ENCODE measurements around the gene SLC7A5. TPM values are rescaled to one million over a fixed set of nuclear protein-coding genes. Genes with fewer than 3 reads are reported as not detected.

SLC7A5 gene
- total and polyA plus RNA-seq, 4 donors: 1.8 to 14.5 (median 4.4) TPM

GRCh38 chr16:87782033-87782432 is 87.3 kb downstream of the SLC7A5 start:
- H3K9me3 ChIP-seq (ENCODE audit: control insufficient read depth, low read length): no peaks in the 10 kb centered on the region
- WGBS, 2 donors: 81 to 87% methylated on average over 4 of the region's 4 CpGs
- DNase-seq: no peak
- no peak overlapping the region for H3K27ac ChIP-seq (ENCODE audit: low read depth in 1 of 2, low read length in 2 of 2)
- no peaks in the 10 kb centered on the region for H3K4me1 ChIP-seq (ENCODE audit: control insufficient read depth in 1 of 2, insufficient read depth in 2 of 2, low read length in 2 of 2)
- no peaks in the 10 kb centered on the region for H3K36me3 ChIP-seq (ENCODE audit: control insufficient read depth in 1 of 2, insufficient read depth in 2 of 2, low read length in 1 of 2)
- intact Hi-C loops (cut with DNase I): no loop called here
- H3K27me3 ChIP-seq (ENCODE audit: control insufficient read depth in 1 of 2, insufficient read depth in 2 of 2, low read length in 1 of 2): no peaks in the 10 kb centered on the region
- no peak overlapping the region for H3K4me3 ChIP-seq (ENCODE audit: low read length in 2 of 2)
- ATAC-seq (ENCODE audit: low FRiP score): no peak

- intact Hi-C loops (cut with DNase I): no loop called here
- DNase-seq (peak in 1 of 2 donors; percentile 83), ATAC-seq (ENCODE audit: low FRiP score) (no peak)
- no peak overlapping the region for H3K4me3 ChIP-seq (ENCODE audit: low read length in 2 of 2)
- H3K9me3 ChIP-seq (ENCODE audit: control insufficient read depth, low read length): no peaks in the 10 kb centered on the region
- no peaks in the 10 kb centered on the region for H3K36me3 ChIP-seq (ENCODE audit: control insufficient read depth in 1 of 2, insufficient read depth in 2 of 2, low read length in 1 of 2)
- H3K4me1 ChIP-seq (ENCODE audit: control insufficient read depth in 1 of 2, insufficient read depth in 2 of 2, low read length in 2 of 2): no peaks in the 10 kb centered on the region
- no peak overlapping the region for H3K27ac ChIP-seq (ENCODE audit: low read depth in 1 of 2, low read length in 2 of 2)
- 86% methylated on average over 10 of the region's 10 CpGs for WGBS, 2 donors
- no peaks in the 10 kb centered on the region for H3K27me3 ChIP-seq (ENCODE audit: control insufficient read depth in 1 of 2, insufficient read depth in 2 of 2, low read length in 1 of 2)
Measured at GRCh38 chr16:87780385-87780989, 88.8 kb downstream of the SLC7A5 start.

Small RNAs within 50 kb of the gene (microRNA-seq; reads per million reads assigned to microRNA genes)
- gene MIR6775: 0 to 0.60 reads per million in 2 donors

Other genes starting within 250 kb of the SLC7A5 start
- gene KLHDC4, start 103.5 kb downstream of the SLC7A5 start, total RNA-seq: 10 to 100 TPM; 33.3 to 39.0 TPM
- 10 to 100 TPM; 12.0 to 52.3 TPM for gene KLHDC4, start 103.5 kb downstream of the SLC7A5 start, polyA plus RNA-seq
- not detected for gene CA5A, start 67.0 kb upstream of the SLC7A5 start, total RNA-seq
- under 1 TPM in 1 of 2 donors, not detected in 1; 0.63 TPM for gene CA5A, start 67.0 kb upstream of the SLC7A5 start, polyA plus RNA-seq
- 10 to 100 TPM; 25.5 to 35.6 TPM for gene BANP, start 81.9 kb upstream of the SLC7A5 start, total RNA-seq
- gene BANP, start 81.9 kb upstream of the SLC7A5 start, polyA plus RNA-seq: 10 to 100 TPM in 1 of 2 donors, 1 to 10 TPM in 1; 7.4 to 14.0 TPM

Data from aorta (tissue), 5 donors.